ENCODE data around the gene KRTAP5-4.
"Not testable (repeated sequence)": the region's sequence is repeated elsewhere in the genome, so short reads cannot be mapped to it uniquely, and the experiment has no call there.

KRTAP5-4 gene, protein sequence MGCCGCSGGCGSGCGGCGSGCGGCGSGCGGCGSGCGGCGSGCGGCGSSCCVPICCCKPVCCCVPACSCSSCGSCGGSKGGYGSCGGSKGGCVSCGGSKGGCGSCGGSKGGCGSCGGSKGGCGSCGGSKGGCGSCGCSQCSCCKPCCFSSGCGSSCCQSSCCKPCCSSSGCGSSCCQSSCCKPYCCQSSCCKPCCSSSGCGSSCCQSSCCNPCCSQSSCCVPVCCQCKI

GRCh38 chr11:1622086-1622485 lies at the start of gene KRTAP5-4:
TSS of gene KRTAP5-4 (minus strand) at chr11:1622138. CDS start at chr11:1622093, 45 bp downstream.
- DNase-seq (ENCODE audit: low read depth), result no peak

DNA sequence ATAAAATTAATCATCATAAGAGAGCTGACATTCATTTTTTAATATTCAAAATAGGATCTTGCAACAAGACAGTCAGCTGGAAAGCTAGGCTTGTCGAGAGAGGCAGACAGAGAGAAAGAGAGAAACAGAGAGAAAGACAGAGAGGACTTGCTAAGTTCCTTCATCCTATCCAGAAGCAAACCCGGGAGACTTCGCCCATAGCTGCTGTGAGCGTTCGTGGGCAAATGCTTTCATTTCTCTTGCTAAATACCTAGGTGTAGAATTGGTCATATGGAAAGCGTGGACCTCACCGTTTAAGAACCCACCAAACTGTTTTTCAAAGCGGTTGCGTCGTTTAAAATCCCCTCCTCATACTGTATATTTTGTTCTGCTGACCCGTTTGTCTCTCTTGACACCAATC lies 49.7 kb upstream of the KRTAP5-4 start:
- no peak for DNase-seq (ENCODE audit: low read depth)

- DNase-seq (ENCODE audit: low read depth), result no peak
Observed at GRCh38 chr11:1670905-1671371, 49.0 kb upstream of the KRTAP5-4 start.

DNA sequence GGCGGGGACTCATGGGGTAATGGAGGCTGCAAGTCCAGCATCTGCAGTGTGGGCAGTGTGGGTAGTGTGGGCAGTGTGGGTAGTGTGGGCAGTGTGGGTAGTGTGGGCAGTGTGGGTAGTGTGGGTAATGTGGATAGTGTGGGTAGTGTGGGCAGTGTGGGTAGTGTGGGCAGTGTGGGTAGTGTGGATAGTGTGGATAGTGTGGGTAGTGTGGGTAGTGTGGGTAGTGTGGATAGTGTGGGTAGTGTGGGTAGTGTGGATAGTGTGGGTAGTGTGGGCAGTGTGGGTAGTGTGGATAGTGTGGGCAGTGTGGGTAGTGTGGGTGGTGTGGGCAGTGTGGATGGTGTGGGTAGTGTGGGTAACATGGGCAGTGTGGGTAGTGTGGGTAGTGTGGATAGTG lies 48.5 kb upstream of the KRTAP5-4 start:
- DNase-seq (ENCODE audit: low read depth), result not testable (repeated sequence)

- DNase-seq (ENCODE audit: low read depth), result no peak
Observed at GRCh38 chr11:1669546-1670218, 47.7 kb upstream of the KRTAP5-4 start.

- DNase-seq (ENCODE audit: low read depth), result no peak
Observed at GRCh38 chr11:1668911-1669473, 47.1 kb upstream of the KRTAP5-4 start.

DNA sequence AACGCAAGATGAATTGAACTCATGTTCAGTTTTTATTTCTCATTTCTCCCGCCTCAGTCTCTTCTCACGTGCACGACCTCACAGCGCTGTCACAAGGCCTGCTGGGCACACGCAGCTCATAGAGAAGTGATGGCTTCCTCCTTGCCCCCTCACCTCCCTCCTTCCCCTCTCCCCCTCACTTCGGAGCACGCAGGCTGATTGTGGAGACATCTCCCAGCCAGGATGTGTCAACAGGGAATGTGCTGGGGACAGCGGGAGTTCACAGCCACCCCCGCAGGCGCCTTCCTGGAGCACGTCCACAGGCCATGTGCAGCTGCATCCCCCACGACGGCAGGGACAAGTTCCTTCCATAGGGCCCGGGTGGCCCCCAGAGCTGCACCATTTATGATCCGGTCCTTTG lies 46.0 kb upstream of the KRTAP5-4 start:
- DNase-seq (ENCODE audit: low read depth), result no peak

- no peak for DNase-seq (ENCODE audit: low read depth)
Observed at GRCh38 chr11:1667121-1667850, 45.3 kb upstream of the KRTAP5-4 start.

DNA sequence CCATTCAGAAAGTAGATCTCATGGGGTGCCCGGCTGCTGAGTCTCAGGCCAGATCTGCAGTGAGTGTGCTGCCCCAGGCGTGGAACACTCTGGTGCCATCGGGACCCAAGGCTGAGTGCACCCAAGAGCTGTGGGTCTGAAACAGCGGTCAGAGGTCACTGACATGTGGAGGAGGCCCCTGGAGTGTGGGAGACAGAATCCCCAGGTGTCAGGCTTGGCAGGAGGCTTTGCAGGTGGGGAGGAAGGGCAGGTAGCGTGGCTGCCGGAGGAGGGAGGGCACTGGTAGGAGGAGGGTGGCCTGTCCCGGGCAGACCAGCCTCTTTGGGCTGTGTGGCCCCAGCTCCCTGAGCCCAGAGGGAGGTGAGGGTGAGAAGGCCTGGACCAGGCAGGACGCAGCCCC lies 43.4 kb upstream of the KRTAP5-4 start:
- no peak for DNase-seq (ENCODE audit: low read depth)

GRCh38 chr11:1662699-1663283 lies 40.9 kb upstream of the KRTAP5-4 start:
- not testable (repeated sequence) for DNase-seq (ENCODE audit: low read depth)

DNA sequence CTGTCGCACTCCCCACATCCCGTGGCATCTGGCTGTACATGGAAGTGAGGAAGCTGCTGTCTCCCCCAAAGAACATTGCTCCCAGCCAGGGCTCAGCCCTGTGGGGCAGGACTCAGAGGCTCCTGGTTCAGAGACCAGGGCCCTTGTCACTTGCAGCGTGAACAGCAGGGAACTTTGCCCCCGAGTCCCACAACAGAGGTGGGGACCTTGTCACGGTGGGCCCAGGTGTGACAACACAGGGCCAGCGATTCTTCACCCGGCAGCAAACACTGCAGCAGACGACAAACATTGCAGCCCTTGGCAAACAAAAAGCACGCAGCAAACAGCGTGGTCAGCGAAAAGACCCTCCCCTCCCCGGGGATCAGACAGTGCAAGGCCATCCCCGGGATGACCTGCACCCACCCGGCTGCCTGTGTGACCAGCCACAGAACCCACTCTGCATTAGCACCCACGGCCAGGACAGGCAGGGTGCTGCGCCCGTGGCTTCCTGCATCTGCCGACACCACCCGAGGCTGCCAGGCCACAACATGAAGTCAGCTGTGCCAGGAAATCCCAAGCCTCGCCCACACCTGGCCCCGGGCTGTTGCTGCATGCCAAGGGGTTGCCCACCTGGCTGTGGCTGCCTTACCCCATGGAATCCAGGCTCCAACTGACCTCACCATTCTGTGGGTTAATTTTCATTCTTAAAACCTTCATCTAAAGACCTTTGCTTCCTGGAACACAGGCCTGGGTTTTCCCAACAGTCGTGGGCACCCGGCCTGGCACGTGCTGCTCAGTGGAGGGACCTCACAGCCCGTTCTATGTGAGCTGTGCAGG lies 39.7 kb upstream of the KRTAP5-4 start:
- DNase-seq (ENCODE audit: low read depth), result not testable (repeated sequence)

DNA sequence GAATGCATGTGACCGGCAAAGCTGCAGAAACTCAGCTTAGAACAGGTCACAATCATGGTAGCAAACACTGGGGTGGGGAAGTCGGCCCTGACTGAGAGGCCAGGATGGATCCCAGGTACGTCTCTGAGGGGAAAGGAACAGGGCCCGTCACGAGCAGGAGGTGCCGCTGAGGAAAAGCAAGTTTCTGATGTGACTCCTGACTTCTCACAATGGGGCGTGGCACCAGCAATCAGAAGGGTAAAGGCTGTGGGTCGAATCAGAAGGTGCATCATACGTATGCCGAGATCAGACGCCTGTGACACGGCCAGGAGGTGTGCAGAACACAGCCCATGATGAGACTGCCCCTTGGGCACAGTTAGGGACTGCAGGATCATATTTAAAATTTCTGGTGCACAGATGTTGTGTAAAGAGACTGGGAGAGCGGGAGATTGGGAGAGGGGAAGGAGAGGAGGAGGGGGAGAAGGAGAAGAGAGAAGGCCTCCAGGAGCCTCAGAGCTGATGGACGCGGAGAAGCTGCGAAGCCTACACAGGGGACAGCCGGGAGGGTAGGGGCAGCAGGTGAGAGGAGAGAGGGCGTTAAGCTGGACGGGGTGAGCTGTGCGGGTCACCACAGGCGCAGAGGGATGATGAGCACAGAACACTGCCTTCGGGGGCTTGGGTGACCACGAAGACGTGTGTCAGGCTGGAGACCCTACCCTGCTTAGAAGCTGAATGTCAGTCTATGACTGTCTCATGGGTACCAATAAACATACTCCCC lies 38.4 kb upstream of the KRTAP5-4 start:
- no peak for DNase-seq (ENCODE audit: low read depth)

GRCh38 chr11:1659506-1659905 lies 37.6 kb upstream of the KRTAP5-4 start:
- DNase-seq (ENCODE audit: low read depth), result no peak

GRCh38 chr11:1656670-1657069 lies 34.7 kb upstream of the KRTAP5-4 start:
- DNase-seq (ENCODE audit: low read depth), result no peak

GRCh38 chr11:1656061-1656441 lies 34.1 kb upstream of the KRTAP5-4 start:
- DNase-seq (ENCODE audit: low read depth), result no peak

DNA sequence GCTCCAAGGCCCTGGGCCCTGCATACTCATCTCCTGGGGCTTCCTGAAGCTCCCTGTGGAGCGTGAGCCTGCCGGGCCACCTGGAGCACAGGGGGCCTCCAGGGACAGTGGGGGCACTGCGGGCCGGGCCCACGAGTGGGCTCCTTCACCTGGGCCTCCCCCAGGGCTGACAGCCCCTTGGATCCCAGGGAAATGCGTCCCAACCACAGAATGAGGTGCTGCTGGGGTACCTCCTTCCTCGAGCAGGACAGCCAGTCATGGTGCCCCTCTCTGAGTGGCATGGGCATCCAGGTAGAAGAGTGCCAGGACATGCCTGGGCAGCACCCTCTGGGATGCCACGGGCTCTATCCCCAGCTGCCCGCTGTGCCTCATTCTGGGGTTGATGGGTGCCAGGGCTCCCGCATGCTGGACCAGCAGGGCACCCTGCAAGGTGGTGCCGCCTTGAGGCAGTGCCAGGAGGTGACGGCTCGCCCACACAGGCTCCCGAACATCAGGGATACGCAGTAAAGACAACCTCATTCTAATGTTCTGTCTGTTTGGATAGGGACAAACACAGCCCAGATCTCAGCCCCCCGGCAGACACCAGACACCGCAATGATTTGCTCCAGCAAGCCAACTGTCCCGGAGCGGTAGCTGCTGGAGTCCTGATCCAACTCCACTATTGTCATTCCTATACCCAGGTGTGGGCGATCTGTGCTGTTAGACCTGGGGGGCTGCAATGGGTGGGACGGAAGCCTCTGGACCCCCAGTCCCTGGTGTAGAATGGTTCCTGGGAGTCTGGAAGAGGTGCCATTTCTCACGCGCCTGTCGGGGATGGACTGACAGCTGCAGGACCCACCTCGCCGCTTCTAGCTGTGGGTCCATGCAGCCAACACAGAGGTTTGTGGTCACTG lies 33.5 kb upstream of the KRTAP5-4 start:
- no peak for DNase-seq (ENCODE audit: low read depth)

- no peak for DNase-seq (ENCODE audit: low read depth)
Observed at GRCh38 chr11:1654388-1655167, 32.6 kb upstream of the KRTAP5-4 start.

GRCh38 chr11:1653541-1654387 lies 31.8 kb upstream of the KRTAP5-4 start:
- DNase-seq (ENCODE audit: low read depth), result no peak
